GM06990 (cell line): Measurements from ENCODE around the gene TUBB4B.
A peak's percentile ranks its signal among the peaks of the same experiment; 100 is the strongest.
"Not testable (repeated sequence)": the region's sequence is repeated elsewhere in the genome, so short reads cannot be mapped to it uniquely, and the experiment has no call there.

Experiments
- DNase-seq: peaks from one replicate; pipeline ENCODE4 v3.0.0-alpha.2; 2011; ENCODE audit not compliant: insufficient read length; ENCODE audit errors: extremely low read depth
- H3K27me3 ChIP-seq: replicated peaks from 2 replicates; pipeline ENCODE4 v1.6.0; 2011; ENCODE audit warnings: low read length; ENCODE audit not compliant: control insufficient read depth, insufficient read depth
- H3K36me3 ChIP-seq: 2 replicates; pipeline ENCODE4 v1.5.1; 2011; ENCODE audit warnings: low read length; ENCODE audit not compliant: control insufficient read depth, insufficient read depth
- H3K4me3 ChIP-seq: replicated peaks from 2 replicates; pipeline ENCODE4 v1.5.1; 2011; ENCODE audit warnings: low read depth, mild to moderate bottlenecking, control low read depth, low read length
- TF ChIP-seq, protein P1 (sequence below): IDR thresholded peaks from 2 replicates; pipeline ENCODE4 v1.5.1; 2011; ENCODE audit warnings: low read length, control low read depth, mild to moderate bottlenecking, inconsistent platforms; ENCODE audit not compliant: insufficient read depth, poor library complexity, severe bottlenecking

The TUBB4B gene

DNA sequence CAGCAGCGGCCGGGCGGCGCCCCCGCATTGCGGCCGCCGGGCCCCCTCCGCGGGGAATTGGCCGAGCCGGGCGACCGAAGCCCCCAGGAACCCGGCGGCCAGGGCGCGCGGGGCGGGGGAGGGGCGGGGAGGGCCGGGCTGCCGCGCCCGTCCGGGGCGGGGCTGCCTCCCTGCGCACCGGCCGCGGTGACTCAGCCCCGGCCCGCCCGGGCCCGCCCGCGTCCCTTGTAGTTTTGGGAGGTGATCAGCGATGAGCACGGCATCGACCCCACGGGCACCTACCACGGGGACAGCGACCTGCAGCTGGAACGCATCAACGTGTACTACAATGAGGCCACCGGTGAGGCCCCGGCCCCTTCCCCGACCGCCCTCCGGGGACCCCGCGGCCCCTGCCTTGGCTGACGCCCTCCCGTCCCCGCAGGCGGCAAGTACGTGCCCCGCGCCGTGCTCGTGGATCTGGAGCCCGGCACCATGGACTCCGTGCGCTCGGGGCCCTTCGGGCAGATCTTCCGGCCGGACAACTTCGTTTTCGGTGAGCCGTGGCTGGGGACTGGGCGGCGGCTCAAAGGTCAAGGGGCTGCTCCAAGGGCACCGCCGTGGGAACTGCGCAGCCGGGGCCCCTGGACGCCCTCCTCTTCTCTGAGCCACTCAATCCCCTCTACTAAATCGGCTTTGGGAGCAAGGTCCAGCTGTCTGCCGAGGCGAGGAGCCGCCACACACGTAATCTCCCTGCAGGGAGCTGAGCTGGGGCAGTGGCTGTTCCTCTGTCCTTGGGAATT lies 592 bp downstream of the TUBB4B start:
- Histone ChIP-seq H3K4me3 (peak overlapping the region; percentile 95), H3K27me3 (no peaks in the 10 kb centered on the region), H3K36me3 (peaks cover 18% of the 10 kb centered on the region)
- DNase-seq = no peak
- TF ChIP-seq, protein P1, sequence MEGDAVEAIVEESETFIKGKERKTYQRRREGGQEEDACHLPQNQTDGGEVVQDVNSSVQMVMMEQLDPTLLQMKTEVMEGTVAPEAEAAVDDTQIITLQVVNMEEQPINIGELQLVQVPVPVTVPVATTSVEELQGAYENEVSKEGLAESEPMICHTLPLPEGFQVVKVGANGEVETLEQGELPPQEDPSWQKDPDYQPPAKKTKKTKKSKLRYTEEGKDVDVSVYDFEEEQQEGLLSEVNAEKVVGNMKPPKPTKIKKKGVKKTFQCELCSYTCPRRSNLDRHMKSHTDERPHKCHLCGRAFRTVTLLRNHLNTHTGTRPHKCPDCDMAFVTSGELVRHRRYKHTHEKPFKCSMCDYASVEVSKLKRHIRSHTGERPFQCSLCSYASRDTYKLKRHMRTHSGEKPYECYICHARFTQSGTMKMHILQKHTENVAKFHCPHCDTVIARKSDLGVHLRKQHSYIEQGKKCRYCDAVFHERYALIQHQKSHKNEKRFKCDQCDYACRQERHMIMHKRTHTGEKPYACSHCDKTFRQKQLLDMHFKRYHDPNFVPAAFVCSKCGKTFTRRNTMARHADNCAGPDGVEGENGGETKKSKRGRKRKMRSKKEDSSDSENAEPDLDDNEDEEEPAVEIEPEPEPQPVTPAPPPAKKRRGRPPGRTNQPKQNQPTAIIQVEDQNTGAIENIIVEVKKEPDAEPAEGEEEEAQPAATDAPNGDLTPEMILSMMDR = no peak

DNA sequence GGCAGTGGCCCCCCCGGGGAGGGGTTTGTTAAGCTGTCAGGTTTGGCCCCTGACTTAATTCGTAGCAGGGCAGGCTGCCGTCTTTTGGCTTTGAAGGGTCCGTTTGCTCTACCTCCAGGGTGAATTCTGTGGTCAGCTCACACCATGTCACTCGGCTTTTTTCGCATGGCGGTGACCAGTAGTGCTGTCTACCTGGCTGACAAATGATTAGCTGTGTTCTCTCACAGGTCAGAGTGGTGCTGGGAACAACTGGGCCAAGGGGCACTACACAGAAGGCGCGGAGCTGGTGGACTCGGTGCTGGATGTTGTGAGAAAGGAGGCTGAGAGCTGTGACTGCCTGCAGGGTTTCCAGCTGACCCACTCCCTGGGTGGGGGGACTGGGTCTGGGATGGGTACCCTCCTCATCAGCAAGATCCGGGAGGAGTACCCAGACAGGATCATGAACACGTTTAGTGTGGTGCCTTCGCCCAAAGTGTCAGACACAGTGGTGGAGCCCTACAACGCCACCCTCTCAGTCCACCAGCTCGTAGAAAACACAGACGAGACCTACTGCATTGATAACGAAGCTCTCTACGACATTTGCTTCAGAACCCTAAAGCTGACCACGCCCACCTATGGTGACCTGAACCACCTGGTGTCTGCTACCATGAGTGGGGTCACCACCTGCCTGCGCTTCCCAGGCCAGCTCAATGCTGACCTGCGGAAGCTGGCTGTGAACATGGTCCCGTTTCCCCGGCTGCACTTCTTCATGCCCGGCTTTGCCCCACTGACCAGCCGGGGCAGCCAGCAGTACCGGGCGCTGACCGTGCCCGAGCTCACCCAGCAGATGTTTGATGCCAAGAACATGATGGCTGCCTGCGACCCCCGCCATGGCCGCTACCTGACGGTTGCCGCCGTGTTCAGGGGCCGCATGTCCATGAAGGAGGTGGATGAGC lies 1.4 kb downstream of the TUBB4B start:
- no peak for DNase-seq
- TF ChIP-seq, protein P1 = no peak

DNA sequence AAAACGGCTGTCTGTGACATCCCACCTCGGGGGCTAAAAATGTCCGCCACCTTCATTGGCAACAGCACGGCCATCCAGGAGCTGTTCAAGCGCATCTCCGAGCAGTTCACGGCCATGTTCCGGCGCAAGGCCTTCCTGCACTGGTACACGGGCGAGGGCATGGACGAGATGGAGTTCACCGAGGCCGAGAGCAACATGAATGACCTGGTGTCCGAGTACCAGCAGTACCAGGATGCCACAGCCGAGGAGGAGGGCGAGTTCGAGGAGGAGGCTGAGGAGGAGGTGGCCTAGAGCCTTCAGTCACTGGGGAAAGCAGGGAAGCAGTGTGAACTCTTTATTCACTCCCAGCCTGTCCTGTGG lies 2.2 kb downstream of the TUBB4B start:
- not testable (repeated sequence) for H3K27me3 ChIP-seq, H3K4me3 ChIP-seq, DNase-seq
- peaks cover 18% of the 10 kb centered on the region for H3K36me3 ChIP-seq

More for the DNA sequence above, 1.4 kb downstream of the TUBB4B start:
- peak overlapping the region; percentile 95 for H3K4me3 ChIP-seq
- H3K27me3 ChIP-seq = no peaks in the 10 kb centered on the region
- H3K36me3 ChIP-seq = peaks cover 18% of the 10 kb centered on the region

DNA sequence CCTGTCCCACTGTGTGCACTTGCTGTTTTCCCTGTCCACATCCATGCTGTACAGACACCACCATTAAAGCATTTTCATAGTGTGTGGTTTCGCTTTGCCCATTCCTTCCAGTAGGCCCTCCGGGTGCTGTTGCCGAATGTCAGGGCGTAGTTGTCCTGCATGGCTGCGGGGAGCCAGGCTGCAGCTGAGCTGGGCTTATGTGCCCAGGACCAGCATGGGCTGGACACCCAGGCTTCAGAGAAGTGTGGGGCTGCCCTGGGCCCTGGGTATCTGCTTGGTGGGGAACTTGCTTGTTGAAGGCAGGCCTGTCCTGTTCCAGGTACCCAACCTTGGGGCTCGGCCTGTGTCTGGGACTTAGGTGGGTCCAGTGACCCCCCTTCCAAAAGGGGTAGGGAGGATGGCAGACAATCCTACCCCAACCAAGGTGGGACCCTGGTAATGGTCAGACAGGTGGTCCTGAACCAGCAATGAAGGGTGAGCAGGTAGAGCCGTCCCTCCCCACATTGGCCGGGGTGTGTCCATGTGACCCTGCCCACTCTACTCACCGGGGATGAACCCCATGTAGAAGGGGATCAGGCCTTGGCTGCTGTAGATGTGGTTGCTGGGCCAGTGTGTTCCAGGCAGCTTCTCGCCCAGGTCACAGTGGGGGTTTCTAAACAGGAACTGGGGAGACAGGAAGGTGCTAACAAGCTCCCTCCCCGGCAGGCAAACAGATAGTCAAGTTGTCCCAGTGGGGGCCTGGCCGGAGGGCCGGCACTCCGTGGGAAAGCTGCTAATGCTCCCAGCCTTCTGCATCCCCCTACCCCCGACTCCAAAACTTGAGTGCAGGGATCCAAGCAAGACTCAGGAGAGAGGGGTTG lies 2.8 kb downstream of the TUBB4B start:
- DNase-seq = no peak
- no peak overlapping the region for H3K4me3 ChIP-seq
- H3K27me3 ChIP-seq = no peaks in the 10 kb centered on the region
- TF ChIP-seq, protein P1 = no peak
- H3K36me3 ChIP-seq = peaks cover 18% of the 10 kb centered on the region

DNA sequence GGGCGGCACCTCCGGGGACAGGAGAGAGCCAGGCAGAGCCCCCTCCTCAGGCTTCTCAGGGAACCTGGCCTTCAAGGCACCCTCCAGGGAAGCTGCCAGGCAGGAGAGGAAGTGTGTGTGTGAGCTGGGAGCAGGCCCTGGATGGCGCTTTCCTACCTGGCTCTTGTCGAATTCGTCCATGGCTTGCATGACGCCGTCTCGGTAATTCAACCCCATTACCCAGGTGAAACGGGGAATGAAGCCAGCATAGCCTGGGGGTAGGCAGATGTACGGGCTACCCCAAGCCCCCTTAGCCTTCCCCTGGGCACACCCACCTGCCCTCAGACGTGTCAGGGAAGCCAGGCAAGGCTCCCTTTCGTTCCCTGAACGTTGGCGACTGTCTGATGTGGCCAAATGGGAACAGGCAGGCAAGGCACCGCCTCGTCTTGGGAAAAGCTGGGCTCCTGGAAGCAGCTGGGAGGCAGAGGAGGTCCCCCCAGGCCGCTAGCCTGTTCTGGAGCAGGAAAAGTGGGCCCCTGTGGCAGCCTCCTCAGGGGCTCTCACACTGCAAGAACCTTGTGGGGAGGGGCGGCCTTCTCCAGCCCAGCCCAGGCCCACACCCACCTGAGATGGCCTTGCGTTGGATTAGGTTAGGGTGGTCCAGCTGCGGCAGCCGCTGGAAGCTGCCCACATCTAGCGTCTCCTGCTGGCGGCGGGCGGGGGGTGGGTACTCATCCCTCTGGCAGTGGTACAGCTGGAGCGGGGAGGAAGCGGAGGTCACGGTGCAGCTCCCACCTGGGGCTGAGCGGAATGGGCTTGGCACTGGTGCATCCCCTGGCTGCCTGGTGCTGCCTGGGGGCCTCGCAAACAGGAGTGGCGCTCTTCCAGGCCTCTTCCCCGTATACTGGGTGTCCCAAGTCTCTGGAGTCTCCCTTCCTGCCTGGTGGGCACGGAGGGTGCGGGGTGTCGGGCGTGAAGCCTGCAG lies 3.7 kb downstream of the TUBB4B start:
- peaks cover 18% of the 10 kb centered on the region for H3K36me3 ChIP-seq
- TF ChIP-seq, protein P1 = no peak
- H3K27me3 ChIP-seq = no peaks in the 10 kb centered on the region
- DNase-seq = no peak
- no peak overlapping the region for H3K4me3 ChIP-seq
